IMR-90 (cell line): Measurements from ENCODE around the gene TNPO1. TPM values are rescaled to one million over a fixed set of nuclear protein-coding genes. Genes with fewer than 3 reads are reported as not detected.
A peak's percentile ranks its signal among the peaks of the same experiment; 100 is the strongest.

ENCODE experiments used
- ATAC-seq: fragments of 200-7000 bp; cut with Tn5 transposase; 2 replicates; pipeline ENCODE4 v1.9.1; 2020; ENCODE audit warnings: low read depth, mild to moderate bottlenecking, moderate library complexity
- BruUV-seq: library from RNA; stranded (reverse); fragments of 400-500 nt; replicated peaks from 2 replicates; lab custom pipeline; 2021; lab: Mats Ljungman, UMichigan
- CTCF ChIA-PET: fragments of 300-600 bp; formaldehyde crosslinking; extraction: SDS; loops from one replicate; lab custom pipeline; 2021; ENCODE audit warnings: antibody characterized with exemption; lab: Yijun Ruan, JAX
- POLR2A ChIA-PET: fragments of 300-600 bp; sonication (Branson Sonifier 250); formaldehyde crosslinking; loops from one replicate; lab custom pipeline; 2022; ENCODE audit warnings: antibody characterized with exemption; ENCODE audit not compliant: unreplicated experiment; lab: Charles Lee
- DNase-seq: peaks from one replicate; pipeline ENCODE4 v3.0.0; 2013
- H2AFZ ChIP-seq: replicated peaks from 2 replicates; pipeline ENCODE3; 2013; ENCODE audit warnings: low read length, mild to moderate bottlenecking; ENCODE audit not compliant: poor library complexity
- H2AK5ac ChIP-seq: 2 replicates; pipeline ENCODE4 v1.6.1; 2013; ENCODE audit warnings: low read depth, low read length, inconsistent platforms
- H2AK9ac ChIP-seq: replicated peaks from 2 replicates; pipeline ENCODE3; 2013; ENCODE audit warnings: mild to moderate bottlenecking, low read depth, low read length, moderate library complexity; ENCODE audit not compliant: poor library complexity
- H2BK120ac ChIP-seq: 2 replicates; pipeline ENCODE4 v1.6.1; 2013; ENCODE audit warnings: low read depth, low read length, inconsistent platforms
- H2BK15ac ChIP-seq: 3 replicates; pipeline ENCODE4 v1.6.1; 2013; ENCODE audit warnings: low read depth, low read length, inconsistent platforms
- H2BK20ac ChIP-seq: 2 replicates; pipeline ENCODE4 v1.6.1; 2013; ENCODE audit warnings: low read depth, mild to moderate bottlenecking, inconsistent platforms, low read length, moderate library complexity
- H2BK5ac ChIP-seq: 2 replicates; pipeline ENCODE4 v1.6.1; 2013; ENCODE audit warnings: mild to moderate bottlenecking, low read depth, low read length, inconsistent platforms; ENCODE audit not compliant: poor library complexity, severe bottlenecking
- H3K14ac ChIP-seq: replicated peaks from 2 replicates; pipeline ENCODE4 v1.6.1; 2013; ENCODE audit warnings: low read depth, low read length, inconsistent platforms
- H3K18ac ChIP-seq: 2 replicates; pipeline ENCODE4 v1.6.1; 2013; ENCODE audit warnings: low read depth, low read length, control low read depth
- H3K23ac ChIP-seq: 2 replicates; pipeline ENCODE4 v1.6.1; 2013; ENCODE audit warnings: low read depth, low read length, inconsistent platforms
- H3K27ac ChIP-seq: 2 replicates; pipeline ENCODE4 v1.5.1; 2013; ENCODE audit warnings: mild to moderate bottlenecking, control low read depth, low read length; ENCODE audit not compliant: insufficient read depth
- H3K27me3 ChIP-seq: 2 replicates; pipeline ENCODE4 v1.6.1; 2013; ENCODE audit warnings: low read length; ENCODE audit not compliant: control insufficient read depth, insufficient read depth
- H3K36me3 ChIP-seq: 2 replicates; pipeline ENCODE4 v1.6.1; 2013; ENCODE audit warnings: low read length, mixed read lengths; ENCODE audit not compliant: control insufficient read depth, insufficient read depth
- H3K4ac ChIP-seq: 2 replicates; pipeline ENCODE4 v1.6.1; 2013; ENCODE audit warnings: low read depth, low read length, inconsistent platforms
- H3K4me1 ChIP-seq: 2 replicates; pipeline ENCODE4 v1.6.1; 2013; ENCODE audit warnings: low read length, mixed read lengths; ENCODE audit not compliant: control insufficient read depth, insufficient read depth
- H3K4me2 ChIP-seq: 2 replicates; pipeline ENCODE4 v1.6.1; 2013; ENCODE audit warnings: low read depth, mild to moderate bottlenecking, control low read depth, low read length, moderate library complexity
- H3K4me3 ChIP-seq: 2 replicates; pipeline ENCODE4 v1.5.1; 2013; ENCODE audit warnings: low read depth, mild to moderate bottlenecking, control low read depth, low read length, moderate library complexity; ENCODE audit not compliant: insufficient read depth
- H3K56ac ChIP-seq: 2 replicates; pipeline ENCODE4 v1.6.1; 2013; ENCODE audit warnings: low read length, inconsistent platforms; ENCODE audit not compliant: insufficient read depth; ENCODE audit errors: extremely low read depth
- H3K79me1 ChIP-seq, 2 experiments: 2 replicates each; pipeline ENCODE4 v1.6.1; 2013; ENCODE audit warnings: low read length in 2 of 2, inconsistent platforms in 1 of 2, low read depth in 1 of 2
- H3K9ac ChIP-seq: 2 replicates; pipeline ENCODE4 v1.6.1; 2013; ENCODE audit warnings: low read depth, low read length, control low read depth
- H3K9me1 ChIP-seq: 2 replicates; pipeline ENCODE4 v1.6.1; 2013; ENCODE audit warnings: low read length, inconsistent platforms; ENCODE audit not compliant: insufficient read depth
- H3K9me3 ChIP-seq: 2 replicates; pipeline ENCODE4 v1.6.1; 2013; ENCODE audit warnings: low read length; ENCODE audit not compliant: control insufficient read depth, insufficient read depth
- H4K20me1 ChIP-seq: 2 replicates; pipeline ENCODE4 v1.6.1; 2013; ENCODE audit warnings: low read length, inconsistent platforms; ENCODE audit not compliant: insufficient read depth
- H4K5ac ChIP-seq: 2 replicates; pipeline ENCODE4 v1.6.1; 2013; ENCODE audit warnings: mild to moderate bottlenecking, low read depth, low read length, control low read depth
- H4K8ac ChIP-seq, 2 experiments: 2 replicates each; pipeline ENCODE4 v1.6.1; 2013; ENCODE audit warnings: low read depth in 2 of 2, low read length in 2 of 2, control low read depth in 1 of 2, inconsistent platforms in 1 of 2
- H4K91ac ChIP-seq: 2 replicates; pipeline ENCODE4 v1.6.1; 2013; ENCODE audit warnings: low read depth, low read length, inconsistent platforms; ENCODE audit not compliant: insufficient read depth
- BHLHE40 ChIP-seq: fragments of 150-350 bp; IDR thresholded peaks from 2 replicates; pipeline ENCODE4 v1.6.1; 2016; ENCODE audit warnings: mild to moderate bottlenecking, low read depth, low read length
- CEBPB ChIP-seq: IDR thresholded peaks from 2 replicates; pipeline ENCODE4 v1.6.1; 2012; ENCODE audit warnings: low read depth, low read length, improper control_type of control experiment
- FOS ChIP-seq: fragments of 150-350 bp; IDR thresholded peaks from 2 replicates; pipeline ENCODE4 v1.6.1; 2016; ENCODE audit warnings: low read depth, low read length
- MXI1 ChIP-seq: IDR thresholded peaks from 2 replicates; pipeline ENCODE4 v1.6.1; 2012; ENCODE audit warnings: low read depth, mild to moderate bottlenecking, low read length, moderate library complexity, borderline replicate concordance
- NFE2L2 ChIP-seq: fragments of 150-350 bp; IDR thresholded peaks from 2 replicates; pipeline ENCODE4 v1.6.1; 2016; ENCODE audit warnings: low read depth, mild to moderate bottlenecking, low read length
- POLR2A ChIP-seq: IDR thresholded peaks from 2 replicates; pipeline ENCODE4 v1.6.1; 2012; ENCODE audit warnings: mild to moderate bottlenecking, low read depth, low read length
- RFX5 ChIP-seq: IDR thresholded peaks from 2 replicates; pipeline ENCODE4 v1.8.0; 2012; ENCODE audit warnings: low read depth, mild to moderate bottlenecking, low read length, moderate library complexity
- WGBS, 2 experiments: methylation state at CpG; one replicate each; pipeline versions ENCODE4 v1.1.5 to v1.1.7; 2013; ENCODE audit warnings: missing lambda C conversion rate in 2 of 2; ENCODE audit not compliant: insufficient read length in 1 of 2; ENCODE audit errors: extremely low coverage in 2 of 2; 5-methylcytosine and 5-hydroxymethylcytosine counted together
- dilution Hi-C: fragments of 300-500 bp; cut with HindIII; formaldehyde crosslinking; loops from one replicate; pipeline ENCODE4 v1.14.3; 2018; ENCODE audit warnings: low sequenced_read_pairs; ENCODE audit not compliant: unreplicated experiment
- in situ Hi-C: fragments of 300-500 bp; cut with MboI; formaldehyde crosslinking; loops from 3 replicates; pipeline ENCODE4 v1.14.3; 2019; ENCODE audit warnings: low sequenced_read_pairs, inconsistent platforms, mixed read lengths
- intact Hi-C: fragments of 100-400 bp; cut with micrococcal nuclease; formaldehyde crosslinking; loops from 2 replicates; pipeline ENCODE4 v1.10.0; 2022
- polyA plus RNA-seq, 3 experiments: library from polyadenylated mRNA; depleted of rRNA; stranded (reverse); fragments of >200 nt; gene quantifications; 2 replicates each; pipeline ENCODE4 v1.2.3, GENCODE V29; 2012; ENCODE audit warnings: low replicate concordance in 1 of 3
- total RNA-seq: library from RNA; depleted of rRNA; stranded (reverse); fragments of >200 nt; gene quantifications from 2 replicates; pipeline ENCODE4 v1.2.3, GENCODE V29; 2012

The TNPO1 gene
- total and polyA plus RNA-seq, 2 of the 4 experiments (the other 2 are of a cell fraction): 45.5 to 400 TPM

GRCh38 chr5:72815580-72816283 lies 729 bp upstream of the TNPO1 start (continued):
- TF ChIP-seq CEBPB (no peak), RFX5 (no peak)

GRCh38 chr5:72817076-72817481 lies 618 bp downstream of the TNPO1 start:
- H3K27me3 ChIP-seq: no peaks in the 10 kb centered on the region
- peaks cover 5% of the 10 kb centered on the region; the same call in 1 of the 2 replicates for H3K9me1 ChIP-seq
- H3K56ac ChIP-seq: peak overlapping the region; percentile 86
- H4K91ac ChIP-seq: peak overlapping the region; percentile 66
- ChIA-PET CTCF (interaction anchor here (0.6 to 2.6 kb wide), 7 partner anchors 13 to 1345 kb away, joined by 3 to 14 read pairs (median 5); no protein-coding TSS in a partner anchor), POLR2A (interaction anchor here (0.5 kb wide), 1 partner anchor 1342 kb away, joined by 3 read pairs; no protein-coding TSS in a partner anchor)
- H2BK20ac ChIP-seq: peak overlapping the region; percentile 34; the same call in 1 of the 2 replicates
- dilution Hi-C loops: no loop called here
- H3K79me1 ChIP-seq: peaks cover 3 to 22% of the 10 kb centered on the region in 2 experiments; a peak in 2 of 4 replicates
- peak overlapping the region; percentile 93 for H3K9ac ChIP-seq
- 0% methylated on average over 11 of the region's 24 CpGs; no CpG with 5 or more reads in 1 of the 2 experiments for WGBS, 2 experiments
- H2BK15ac ChIP-seq: peak overlapping the region; percentile 36; the same call in 1 of the 3 replicates
- DNase-seq (peak; percentile 88), ATAC-seq (peak; percentile 36)
- H2AK5ac ChIP-seq: peak overlapping the region; percentile 47
- H3K14ac ChIP-seq: peak overlapping the region; percentile 79
- H3K9me3 ChIP-seq: no peaks in the 10 kb centered on the region
- no TSS peak for BruUV-seq
- no peak for TF ChIP-seq NFE2L2
- TF ChIP-seq MXI1: peak; percentile 75; the same call in 1 of the 2 replicates
- peak; percentile 37 for TF ChIP-seq FOS
- TF ChIP-seq BHLHE40: peak; percentile 40
- no peak for TF ChIP-seq RFX5
- peak; percentile 51; the same call in 1 of the 2 replicates for TF ChIP-seq POLR2A
- peak overlapping the region; percentile 99 for H2AFZ ChIP-seq
- peaks cover 7% of the 10 kb centered on the region; the same call in 1 of the 2 replicates for H3K4me1 ChIP-seq
- H3K18ac ChIP-seq: peak overlapping the region; percentile 51
- H3K4me2 ChIP-seq: peak overlapping the region; percentile 97; the same call in 1 of the 2 replicates
- peak overlapping the region; percentile 97 for H3K23ac ChIP-seq
- H3K36me3 ChIP-seq: no peaks in the 10 kb centered on the region
- H3K4ac ChIP-seq: peak overlapping the region; percentile 89
- peak overlapping the region; percentile 92 for H2BK5ac ChIP-seq
- H4K8ac ChIP-seq: peak overlapping the region in 1 of 2 experiments; percentile 53; a peak in 2 of 4 replicates
- peak overlapping the region; percentile 78 for H3K4me3 ChIP-seq
- H2BK120ac ChIP-seq: peak overlapping the region; percentile 83
- intact Hi-C loops: loop anchor here (1.0 to 2.0 kb wide), 3 partner anchors 31 to 292 kb away; no protein-coding TSS in a partner anchor
- H3K27ac ChIP-seq: peak overlapping the region; percentile 95
- H4K5ac ChIP-seq: peak overlapping the region; percentile 16
- peaks cover 22% of the 10 kb centered on the region for H4K20me1 ChIP-seq
- in situ Hi-C loops: loop anchor here (5.0 to 10.0 kb wide), 2 partner anchors 192 to 450 kb away; no protein-coding TSS in a partner anchor
- H2AK9ac ChIP-seq: peak overlapping the region; percentile 96
